NCI-H146 treated with DMSO at 0.1 percent for 48 hours (cell line): ENCODE results near the gene NCOR1.
A peak's percentile ranks its signal among the peaks of the same experiment; 100 is the strongest.
"Not testable (repeated sequence)": the region's sequence is repeated elsewhere in the genome, so short reads cannot be mapped to it uniquely, and the experiment has no call there.

Experiments
- DNase-seq: peaks from one replicate; lab custom pipeline; 2025; ENCODE audit not compliant: unreplicated experiment; lab: John Stamatoyannopoulos, UW

NCOR1 gene

DNA sequence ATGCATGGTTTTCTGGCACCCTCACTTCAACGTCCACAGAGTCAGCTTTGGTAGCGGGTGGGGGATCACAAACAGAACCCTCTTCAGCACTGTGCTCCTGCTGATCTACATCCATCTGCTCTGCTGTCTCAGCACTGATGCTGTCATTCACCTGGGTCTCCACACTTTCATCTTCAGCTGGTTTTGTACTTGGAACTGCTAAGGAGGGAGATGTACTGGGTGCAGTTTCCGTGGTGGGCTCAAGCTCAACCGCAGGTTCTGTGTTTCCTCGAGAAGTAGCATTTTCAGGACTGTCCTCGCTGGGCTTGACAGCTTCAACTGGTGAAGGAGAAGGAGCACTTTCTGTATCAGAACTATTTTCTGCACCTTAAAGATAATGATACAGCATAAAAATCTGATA, 113.9 kb downstream of the NCOR1 start:
- DNase-seq = no peak

GRCh38 chr17:16100737-16101400, 114.5 kb downstream of the NCOR1 start:
- no peak for DNase-seq

DNA sequence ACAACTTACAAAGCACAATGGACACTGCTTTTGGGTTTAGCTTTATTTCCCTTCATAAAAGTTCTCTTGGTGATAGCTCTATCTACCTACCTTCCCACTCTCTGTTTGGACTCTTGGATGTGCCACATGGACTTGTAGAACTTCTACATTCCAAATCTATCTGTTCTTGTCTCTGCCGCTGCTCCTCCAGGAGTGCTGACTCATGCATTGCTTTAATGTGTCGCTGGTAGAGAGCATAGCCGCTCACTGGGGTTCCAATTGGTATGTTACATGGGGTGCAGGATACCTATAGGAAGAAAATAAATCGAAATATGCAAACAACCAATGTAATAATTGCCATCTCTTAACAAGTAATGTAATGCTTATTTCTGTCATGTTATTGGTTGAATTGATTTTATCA, 123.6 kb downstream of the NCOR1 start:
- DNase-seq = no peak

DNA sequence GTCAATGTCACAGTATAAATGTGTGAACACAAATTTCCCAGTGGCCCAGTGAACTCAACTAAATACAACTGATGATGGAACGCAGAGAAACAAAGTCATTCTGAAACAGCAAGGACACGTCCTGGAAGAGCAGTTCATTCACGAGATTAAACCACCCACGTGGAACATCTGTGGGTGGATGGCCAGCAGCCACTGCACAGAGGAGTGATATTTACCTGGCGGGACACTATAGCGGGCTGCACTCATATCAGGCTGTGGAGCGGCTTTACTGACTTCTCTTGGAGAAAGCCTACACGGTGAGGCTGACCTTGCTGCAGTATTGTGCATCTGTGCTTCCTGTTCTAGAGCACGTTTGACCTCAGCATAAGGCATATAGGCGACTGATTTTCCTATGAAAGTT, 128.4 kb downstream of the NCOR1 start:
- no peak for DNase-seq

DNA sequence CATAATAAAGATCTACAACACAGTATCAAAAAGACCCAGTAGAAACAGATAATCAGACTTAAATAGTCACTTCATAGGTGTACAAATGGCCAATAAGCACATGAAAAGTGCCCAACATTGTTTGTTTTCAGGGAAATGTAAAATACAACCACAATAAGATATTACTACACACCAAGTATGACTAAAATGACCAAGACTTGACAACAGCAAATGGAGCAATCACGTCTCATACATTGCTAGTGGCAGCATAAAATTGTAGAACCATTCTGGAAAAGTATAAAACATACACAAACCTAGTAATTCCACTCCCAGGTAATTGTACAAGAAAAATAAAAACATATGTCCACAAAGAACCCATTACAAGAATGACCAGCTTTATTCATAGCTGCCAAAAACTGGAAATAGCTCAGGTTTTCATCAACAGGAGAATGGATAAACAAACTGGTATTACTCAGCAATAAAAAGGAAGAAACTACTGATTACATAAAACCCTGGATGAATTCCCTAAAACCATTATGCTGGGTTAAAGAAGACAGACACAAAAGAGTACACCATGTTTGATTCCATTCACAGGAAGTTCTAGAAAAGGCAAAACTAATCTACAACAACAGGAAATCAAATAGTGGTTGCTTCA, 130.2 kb downstream of the NCOR1 start:
- no peak for DNase-seq

GRCh38 chr17:16083223-16083622, 132.1 kb downstream of the NCOR1 start:
- DNase-seq = no peak

- no peak for DNase-seq
Measured at GRCh38 chr17:16081507-16082087, 133.7 kb downstream of the NCOR1 start.

DNA sequence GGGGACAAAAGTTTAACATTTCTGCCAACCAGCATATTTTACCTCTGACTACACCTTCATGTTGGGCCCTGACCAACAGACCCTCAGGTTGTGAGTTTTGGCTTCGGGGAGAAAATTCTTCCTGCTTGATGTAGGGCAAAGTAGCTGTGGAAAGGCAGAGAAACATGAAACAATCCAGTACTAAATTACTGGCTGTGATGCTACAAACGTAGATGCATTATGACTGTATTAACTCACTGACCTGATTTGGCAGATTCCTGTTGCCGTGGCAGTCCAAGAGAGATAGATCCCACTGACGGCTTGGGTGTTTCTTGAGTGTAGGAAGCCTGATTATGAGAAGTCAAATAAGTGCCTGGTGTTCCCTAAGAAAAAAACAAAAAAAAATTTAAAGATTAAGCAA, 135.0 kb downstream of the NCOR1 start:
- no peak for DNase-seq

DNA sequence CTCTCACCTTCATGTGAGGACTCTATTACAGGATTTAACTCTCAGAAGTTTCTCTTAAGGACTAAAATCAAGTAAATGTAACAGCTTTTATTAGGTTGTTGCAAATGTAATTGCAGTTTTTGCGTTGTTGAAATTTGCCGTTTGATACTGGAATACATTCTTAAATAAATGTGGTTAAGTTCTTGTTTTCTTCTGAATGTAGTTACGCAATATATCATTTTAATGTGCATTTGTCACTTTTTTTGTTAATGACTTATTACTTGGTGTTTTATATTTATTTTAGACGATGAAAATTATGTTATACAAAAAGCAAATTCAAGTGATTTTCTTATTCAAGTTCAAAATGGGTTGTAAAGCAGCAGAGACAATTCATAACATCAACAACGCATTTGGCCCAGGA, 139.4 kb downstream of the NCOR1 start:
- no peak for DNase-seq

- no peak for DNase-seq
Measured at GRCh38 chr17:16074423-16074822, 140.9 kb downstream of the NCOR1 start.

- no peak for DNase-seq
Measured at GRCh38 chr17:16073845-16074244, 141.5 kb downstream of the NCOR1 start.

- DNase-seq = no peak
Measured at GRCh38 chr17:16072031-16072430, 143.3 kb downstream of the NCOR1 start.

GRCh38 chr17:16068323-16068722, 147.0 kb downstream of the NCOR1 start:
- no peak for DNase-seq

DNA sequence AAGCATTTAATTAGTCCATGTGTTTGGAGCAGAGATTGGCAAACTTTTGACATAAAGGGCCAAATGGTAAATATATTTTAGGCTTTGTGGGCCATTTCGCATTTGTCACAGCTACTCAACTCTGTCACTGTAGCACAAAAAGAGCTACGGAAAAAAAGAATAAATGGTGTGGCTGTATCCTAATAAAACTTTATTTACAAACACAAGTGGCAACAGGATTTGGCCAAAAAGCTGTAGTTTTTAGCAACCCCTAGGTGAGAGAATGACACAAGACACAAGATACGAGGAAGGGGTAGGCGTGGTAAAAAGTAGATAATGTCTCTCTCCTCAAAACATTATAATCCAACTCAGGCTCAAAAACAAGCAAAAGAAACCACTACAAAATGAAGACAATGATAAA, 149.2 kb downstream of the NCOR1 start:
- no peak for DNase-seq

GRCh38 chr17:16061631-16062030, 153.7 kb downstream of the NCOR1 start:
- no peak for DNase-seq

GRCh38 chr17:16055139-16055538, 160.2 kb downstream of the NCOR1 start:
- not testable (repeated sequence) for DNase-seq

DNA sequence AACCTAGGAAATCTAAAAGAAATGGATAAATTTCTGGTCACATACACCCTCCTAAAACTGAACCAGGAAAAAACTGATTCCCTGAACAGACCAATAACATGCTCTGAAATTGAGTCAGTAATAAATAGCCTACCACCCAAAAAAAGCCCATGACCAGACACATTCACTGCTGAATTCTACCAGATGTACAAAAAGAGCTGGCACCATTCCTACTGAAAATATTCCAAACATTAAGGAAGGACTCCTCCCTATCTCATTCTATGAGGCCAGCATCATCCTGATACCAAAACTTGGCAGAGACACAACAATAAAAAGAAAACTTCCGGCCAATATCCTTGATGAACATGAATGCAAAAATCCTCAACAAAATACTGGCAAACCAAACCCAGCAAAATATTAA, 162.8 kb downstream of the NCOR1 start:
- no peak for DNase-seq

DNA sequence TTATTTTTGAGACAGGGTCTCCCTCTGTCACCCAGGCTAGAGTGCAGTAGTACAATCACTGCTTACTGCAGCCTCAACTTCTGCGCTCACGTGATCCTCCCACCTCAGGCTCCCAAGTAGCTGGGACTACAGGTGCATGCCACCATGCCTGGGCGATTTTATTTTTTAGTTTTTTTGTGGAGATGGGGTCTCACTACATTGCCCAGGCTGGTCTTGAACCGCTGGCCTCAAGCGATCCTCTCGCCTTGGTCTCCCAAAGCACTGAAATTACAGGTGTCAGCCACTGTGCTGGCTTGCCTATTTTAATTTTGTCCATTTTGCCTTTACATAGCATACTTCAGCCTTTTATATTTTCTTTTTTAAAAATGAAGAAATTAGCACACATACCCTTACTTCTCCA, 164.5 kb downstream of the NCOR1 start:
- no peak for DNase-seq

DNA sequence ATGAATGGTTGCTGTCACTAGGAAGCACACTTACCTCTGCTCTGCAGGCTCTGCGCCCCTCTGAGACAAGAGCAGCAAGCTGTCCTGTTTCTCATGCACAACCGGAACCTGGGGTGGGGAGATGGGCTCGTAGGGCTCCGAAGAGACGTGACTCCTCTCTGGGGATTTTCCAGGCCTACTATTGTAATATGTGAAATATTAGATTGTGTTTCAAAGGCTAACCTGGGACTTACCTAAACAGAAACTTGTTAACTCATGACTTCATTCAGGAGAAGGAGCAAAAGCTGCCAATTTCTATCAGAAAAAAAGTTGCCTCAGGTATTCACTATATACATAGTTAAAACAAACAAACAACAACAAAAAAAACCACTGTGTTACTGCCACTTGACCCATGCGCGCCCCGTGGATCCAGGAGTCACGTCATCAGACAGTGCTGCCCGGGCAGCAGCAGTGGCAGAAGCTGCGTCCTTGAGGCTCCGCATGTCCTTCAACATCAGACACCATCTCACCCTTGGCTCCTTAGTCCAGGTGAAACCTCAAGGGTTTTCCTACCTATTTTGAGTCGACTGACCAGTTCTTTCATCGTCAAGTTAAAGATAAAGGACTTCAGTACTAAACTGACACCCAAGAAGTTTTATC, 166.4 kb downstream of the NCOR1 start:
- no peak for DNase-seq

GRCh38 chr17:16046966-16047365, 168.4 kb downstream of the NCOR1 start:
- DNase-seq = no peak

DNA sequence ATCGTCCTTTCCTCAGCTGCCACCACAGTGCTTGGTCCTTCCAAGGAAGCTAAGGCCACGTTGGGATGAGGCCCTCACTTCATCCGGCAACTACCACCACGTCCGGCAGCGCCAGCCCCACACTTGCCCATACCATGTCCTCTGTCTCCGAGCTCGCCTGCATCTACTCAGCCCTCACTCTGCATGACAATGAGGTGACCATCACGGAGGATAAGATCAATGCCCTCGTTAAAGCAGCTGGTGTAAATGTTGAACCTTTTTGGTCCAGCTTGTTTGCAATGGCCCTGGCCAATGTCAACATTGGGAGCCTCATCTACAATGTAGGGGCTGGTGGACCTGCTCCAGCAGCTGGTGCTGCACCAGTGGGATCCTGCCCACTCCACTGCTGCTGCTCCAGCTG, 170.8 kb downstream of the NCOR1 start:
- DNase-seq = peak; percentile 83

DNA sequence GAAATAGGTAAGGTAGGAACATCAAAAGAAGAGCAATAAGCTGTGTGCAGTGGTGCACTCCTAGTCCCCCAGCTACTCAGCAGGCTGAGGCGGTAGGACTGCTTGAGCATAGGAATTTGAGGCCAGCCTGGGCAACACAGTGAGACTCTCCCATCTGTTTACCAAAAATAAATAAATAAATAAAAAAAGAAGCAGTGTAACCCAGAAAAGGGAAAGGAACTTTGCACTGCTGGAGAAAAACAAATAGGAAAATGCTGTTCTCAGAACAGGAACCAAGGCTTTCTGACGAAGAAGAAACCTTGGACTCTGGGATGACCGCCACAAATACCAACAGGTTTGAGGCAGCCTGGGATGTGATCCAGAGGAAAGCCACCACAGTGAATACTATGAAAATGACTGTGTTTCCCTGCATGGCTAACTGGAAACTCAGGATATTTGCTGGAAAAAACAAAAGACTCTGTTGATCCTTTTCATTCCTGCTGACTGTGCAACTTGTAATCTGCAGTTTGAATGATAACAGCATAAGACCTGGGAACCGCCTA, 174.6 kb downstream of the NCOR1 start:
- no peak for DNase-seq
